H1 (cell line): ENCODE data around the gene CNNM2. TPM values are rescaled to one million over a fixed set of nuclear protein-coding genes. Genes with fewer than 3 reads are reported as not detected.

Source experiments
- EZH2 ChIP-seq: fragments of 200-600 bp; sonication (generic); IDR thresholded peaks from 2 replicates; pipeline ENCODE4 v1.7.1; 2012; ENCODE audit warnings: low read depth, mild to moderate bottlenecking, moderate library complexity, low read length, inconsistent platforms; ENCODE audit not compliant: severe bottlenecking
- FOSL1 ChIP-seq: IDR thresholded peaks from 2 replicates; pipeline ENCODE4 v1.6.1; 2011; ENCODE audit warnings: mild to moderate bottlenecking, low read depth, low read length, moderate library complexity; ENCODE audit not compliant: insufficient read depth
- TCF12 ChIP-seq: IDR thresholded peaks from 2 replicates; pipeline ENCODE4 v1.6.1; 2011; ENCODE audit warnings: low read depth, mild to moderate bottlenecking, low read length
- polyA plus RNA-seq, 7 experiments: library from polyadenylated mRNA; depleted of rRNA in 3 of 7; stranded (reverse) in 5 of 7; unstranded in 2 of 7; fragments of >200 nt in 5 of 7; fragments of 200-250 nt in 2 of 7; gene quantifications; 1 replicate in 5 of 7; 2 replicates in 1 of 7; 4 replicates in 1 of 7; pipeline versions ENCODE4 v1.2.1 to v1.2.3, GENCODE V29; 2011 to 2013; ENCODE audit warnings: missing spikeins in 2 of 7, mixed read lengths in 2 of 7
- small RNA-seq: library from polyadenylated mRNA; stranded (forward); fragments of <200 nt; extraction: miRNeasy Mini kit (QIAGEN cat#:217004); gene quantifications from one replicate; pipeline ENCODE3, GENCODE V24; 2013; ENCODE audit not compliant: insufficient read depth
- total RNA-seq: library from RNA; stranded (reverse); fragmentation: NEBNext Ultra II Directional; extraction: Animal tissue kit (Norgen Biotek cat#: 25700); gene quantifications from 2 replicates; pipeline ENCODE4 v1.2.1, GENCODE V29; 2021
- TF ChIP-seq, protein P1 (sequence below): IDR thresholded peaks from 2 replicates; pipeline ENCODE4 v1.6.1; 2011; ENCODE audit warnings: low read length, improper control_type of control experiment

The CNNM2 gene
- total and polyA plus RNA-seq, 2 of the 8 experiments (the other 6 are each of a cell fraction or from before 2014, with no cell fraction given): 7.3 to 23.6 TPM

GRCh38 chr10:103139803-103140202 is 221.7 kb downstream of the CNNM2 start (continued):
- TF ChIP-seq, protein P1, sequence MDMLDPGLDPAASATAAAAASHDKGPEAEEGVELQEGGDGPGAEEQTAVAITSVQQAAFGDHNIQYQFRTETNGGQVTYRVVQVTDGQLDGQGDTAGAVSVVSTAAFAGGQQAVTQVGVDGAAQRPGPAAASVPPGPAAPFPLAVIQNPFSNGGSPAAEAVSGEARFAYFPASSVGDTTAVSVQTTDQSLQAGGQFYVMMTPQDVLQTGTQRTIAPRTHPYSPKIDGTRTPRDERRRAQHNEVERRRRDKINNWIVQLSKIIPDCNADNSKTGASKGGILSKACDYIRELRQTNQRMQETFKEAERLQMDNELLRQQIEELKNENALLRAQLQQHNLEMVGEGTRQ: no peak
- TF ChIP-seq FOSL1 (no peak), EZH2 (no peak), TCF12 (no peak)
- TF ChIP-seq, all 59 proteins: peak for 0

Small RNA genes within 50 kb of the gene (small RNA-seq; reads per million reads assigned to genes)
- not detected for gene AS3MT
- gene RF00026: not detected
- gene RF02271: not detected

Other genes starting within 250 kb of the CNNM2 start
- 15.3 and 16.2 TPM in 2 replicates for gene ARL3, start 203.9 kb upstream of the CNNM2 start, total RNA-seq
- 5.3 and 8.8 TPM in 2 replicates for gene ARL3, start 203.9 kb upstream of the CNNM2 start, polyA plus RNA-seq (2011; rRNA removed)
- 20.5 TPM in 2 replicates for gene SFXN2, start 203.7 kb upstream of the CNNM2 start, total RNA-seq
- 23.5 and 29.3 TPM in 2 replicates for gene SFXN2, start 203.7 kb upstream of the CNNM2 start, polyA plus RNA-seq (2011; rRNA removed)
- gene WBP1L, start 174.3 kb upstream of the CNNM2 start, total RNA-seq: 26.2 and 26.6 TPM in 2 replicates
- gene WBP1L, start 174.3 kb upstream of the CNNM2 start, polyA plus RNA-seq (2011; rRNA removed): 29.9 and 37.0 TPM in 2 replicates
- gene CYP17A1, start 80.9 kb upstream of the CNNM2 start, total RNA-seq: not detected in 2 replicates
- gene CYP17A1, start 80.9 kb upstream of the CNNM2 start, polyA plus RNA-seq (2011; rRNA removed): not detected in 2 replicates
- 2.3 and 3.7 TPM in 2 replicates for gene BORCS7, start 64.0 kb upstream of the CNNM2 start, total RNA-seq
- 3.8 and 6.7 TPM in 2 replicates for gene BORCS7, start 64.0 kb upstream of the CNNM2 start, polyA plus RNA-seq (2011; rRNA removed)
- gene AS3MT, start 48.8 kb upstream of the CNNM2 start, total RNA-seq: 10.3 and 10.4 TPM in 2 replicates
- 5.2 and 5.8 TPM in 2 replicates for gene AS3MT, start 48.8 kb upstream of the CNNM2 start, polyA plus RNA-seq (2011; rRNA removed)